Kidney glomerular epithelial cell (primary cell): ENCODE results near the gene SPATA9.
"Not testable (repeated sequence)": the region's sequence is repeated elsewhere in the genome, so short reads cannot be mapped to it uniquely, and the experiment has no call there.

Experiments
- DNase-seq: peaks from one replicate; lab custom pipeline; 2025; lab: John Stamatoyannopoulos, UW

The SPATA9 gene

DNA sequence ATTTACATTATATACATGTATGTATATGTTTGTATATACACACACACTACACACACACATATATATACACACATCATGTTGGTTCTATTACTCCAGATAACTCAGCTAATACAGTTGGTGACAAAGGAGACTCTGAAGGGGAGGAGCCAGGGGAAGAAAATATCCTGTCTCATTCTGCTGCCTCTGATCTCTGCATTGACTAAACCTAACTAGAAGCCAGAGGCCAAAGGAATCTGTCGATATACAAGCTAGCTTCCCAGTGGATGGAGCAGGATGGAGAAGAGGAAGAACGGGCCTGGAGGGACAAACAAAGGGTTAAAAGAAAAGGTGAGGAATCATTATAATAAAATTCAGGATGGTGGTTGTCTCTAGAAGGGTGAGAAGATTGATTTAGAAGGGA is 34.6 kb upstream of the SPATA9 start:
- DNase-seq = no peak

- peak; percentile 35 for DNase-seq
Measured at GRCh38 chr5:95715799-95716461, 33.1 kb upstream of the SPATA9 start.

GRCh38 chr5:95713960-95714710 is 31.3 kb upstream of the SPATA9 start:
- DNase-seq = no peak

DNA sequence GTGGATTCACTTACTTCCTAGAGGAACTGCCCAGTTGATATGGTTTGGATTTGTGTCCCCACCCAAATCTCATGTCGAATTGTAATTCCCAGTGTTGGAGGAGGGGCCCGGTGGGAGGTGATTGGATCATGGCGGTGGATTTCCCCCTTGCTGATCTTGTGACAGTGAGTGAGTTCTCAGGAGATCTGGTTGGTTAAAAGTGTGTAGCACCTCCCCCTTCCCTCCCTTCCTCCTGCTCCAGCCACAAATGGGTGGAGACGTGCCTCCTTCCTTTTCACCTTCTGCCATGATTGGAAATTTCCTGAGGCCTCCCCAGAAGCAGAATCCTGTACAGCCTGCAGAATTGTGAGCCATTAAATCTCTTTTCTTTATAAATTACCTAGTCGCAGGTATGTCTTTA is 30.5 kb upstream of the SPATA9 start:
- not testable (repeated sequence) for DNase-seq

- DNase-seq = peak; percentile 83
Measured at GRCh38 chr5:95712347-95712958, 29.7 kb upstream of the SPATA9 start.

GRCh38 chr5:95711501-95712346 is 28.9 kb upstream of the SPATA9 start:
- no peak for DNase-seq

DNA sequence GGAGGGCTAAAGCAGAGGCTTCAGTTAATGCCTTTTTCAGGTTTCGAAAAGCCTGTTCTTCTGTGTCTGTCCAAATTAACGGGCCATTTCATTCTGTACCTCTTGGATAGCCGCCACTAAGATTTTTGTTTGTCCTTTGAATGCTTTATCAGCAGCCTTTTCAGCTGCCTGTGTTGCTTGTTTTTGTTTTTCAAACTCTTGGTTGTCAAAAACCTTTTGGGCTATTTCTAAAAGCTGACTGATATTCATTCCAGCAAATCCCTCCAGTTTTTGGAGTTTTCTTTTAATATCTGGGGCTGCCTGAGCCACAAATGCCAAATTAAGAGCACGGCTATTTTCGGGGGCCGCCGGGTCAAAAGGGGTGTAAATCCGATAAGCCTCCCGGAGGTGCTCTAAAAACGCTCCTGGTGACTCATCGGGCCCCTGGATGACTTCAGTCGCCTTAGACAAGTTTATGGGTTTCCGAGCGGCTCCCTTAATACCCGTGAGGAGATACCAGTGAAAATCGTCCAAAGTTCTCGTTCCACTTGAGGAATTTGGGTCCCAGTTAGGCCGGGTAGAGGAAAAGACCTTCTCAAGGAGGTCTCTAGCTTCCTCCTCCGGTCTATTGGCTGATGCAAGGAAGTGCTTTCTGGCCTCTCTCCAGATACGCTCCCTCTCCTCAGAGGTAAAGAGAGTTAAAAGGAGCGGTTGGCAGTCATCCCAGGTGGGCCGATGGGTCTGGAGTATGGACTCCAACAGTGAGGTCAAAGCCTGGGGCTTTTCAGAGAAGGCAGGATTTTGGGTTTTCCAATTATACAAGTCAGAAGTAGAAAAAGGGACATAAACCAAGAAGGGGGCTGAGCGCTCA is 28.1 kb upstream of the SPATA9 start:
- DNase-seq = not testable (repeated sequence)

GRCh38 chr5:95709967-95710650 is 27.3 kb upstream of the SPATA9 start:
- no peak for DNase-seq

GRCh38 chr5:95708876-95709275 is 26.1 kb upstream of the SPATA9 start:
- DNase-seq = no peak

GRCh38 chr5:95707534-95708188 is 24.9 kb upstream of the SPATA9 start:
- not testable (repeated sequence) for DNase-seq

DNA sequence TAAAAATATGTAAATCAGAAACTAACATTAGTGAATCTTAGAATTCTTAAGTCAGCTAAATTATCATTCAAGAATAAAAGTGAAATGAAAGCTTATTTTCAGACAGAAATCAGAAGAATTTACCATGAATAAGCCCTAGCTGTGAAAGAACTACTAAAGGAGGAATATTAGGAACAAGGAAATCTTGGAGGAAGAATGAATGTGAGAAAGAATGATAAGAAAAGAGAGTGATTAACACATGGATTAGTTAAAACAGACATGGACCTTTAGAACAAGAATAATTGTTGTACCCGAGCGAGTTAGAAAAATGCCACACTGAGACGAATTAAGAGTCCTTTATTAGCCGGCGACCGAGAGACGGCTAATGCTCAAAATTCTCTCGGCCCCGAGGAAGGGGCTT is 24.3 kb upstream of the SPATA9 start:
- no peak for DNase-seq

DNA sequence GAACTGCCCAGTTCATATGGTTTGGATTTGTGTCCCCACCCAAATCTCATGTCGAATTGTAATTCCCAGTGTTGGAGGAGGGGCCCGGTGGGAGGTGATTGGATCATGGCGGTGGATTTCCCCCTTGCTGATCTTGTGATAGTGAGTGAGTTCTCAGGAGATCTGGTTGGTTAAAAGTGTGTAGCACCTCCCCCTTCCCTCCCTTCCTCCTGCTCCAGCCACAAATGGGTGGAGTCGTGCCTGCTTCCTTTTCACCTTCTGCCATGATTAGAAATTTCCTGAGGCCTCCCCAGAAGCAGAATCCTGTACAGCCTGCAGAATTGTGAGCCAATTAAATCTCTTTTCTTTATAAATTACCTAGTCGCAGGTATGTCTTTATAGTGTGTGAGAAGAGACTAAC is 23.4 kb upstream of the SPATA9 start:
- not testable (repeated sequence) for DNase-seq

DNA sequence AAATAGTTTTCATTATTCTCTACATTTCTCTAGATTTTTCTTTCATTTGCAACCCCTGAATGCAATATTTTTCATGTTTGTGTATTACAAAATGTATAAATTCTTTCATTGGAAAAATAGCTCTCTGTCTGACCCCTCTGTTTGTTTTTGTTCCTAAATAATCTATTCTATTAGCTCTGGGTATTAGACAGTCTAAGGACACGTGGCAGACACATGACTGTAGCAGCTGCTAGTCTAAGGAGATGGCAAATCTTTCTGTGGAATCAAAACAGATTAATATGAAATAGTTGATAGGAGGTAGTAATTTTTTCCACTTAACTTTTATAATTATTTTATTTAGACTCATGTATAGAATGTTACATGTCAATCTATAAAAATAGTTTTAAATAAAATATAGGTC is 21.4 kb upstream of the SPATA9 start:
- DNase-seq = no peak

DNA sequence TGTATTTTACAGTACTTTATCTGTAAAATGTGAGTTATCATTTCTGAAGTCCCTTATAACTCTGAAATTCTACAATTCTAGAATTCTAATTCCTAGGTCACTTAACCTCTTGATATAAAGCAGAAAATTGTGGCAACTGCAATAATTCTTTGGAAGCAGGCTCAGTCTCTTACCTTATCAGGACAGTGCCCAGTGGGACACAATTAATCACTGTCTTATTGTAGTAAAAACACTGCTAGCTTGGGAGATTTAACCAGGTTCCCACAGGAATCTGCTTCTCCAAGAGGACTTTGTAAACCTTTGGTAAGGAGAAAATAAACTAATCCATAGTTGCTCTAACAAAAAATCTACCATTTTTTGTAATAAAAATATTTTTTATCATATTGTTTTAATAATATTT is 18.3 kb upstream of the SPATA9 start:
- peak; percentile 11 for DNase-seq

DNA sequence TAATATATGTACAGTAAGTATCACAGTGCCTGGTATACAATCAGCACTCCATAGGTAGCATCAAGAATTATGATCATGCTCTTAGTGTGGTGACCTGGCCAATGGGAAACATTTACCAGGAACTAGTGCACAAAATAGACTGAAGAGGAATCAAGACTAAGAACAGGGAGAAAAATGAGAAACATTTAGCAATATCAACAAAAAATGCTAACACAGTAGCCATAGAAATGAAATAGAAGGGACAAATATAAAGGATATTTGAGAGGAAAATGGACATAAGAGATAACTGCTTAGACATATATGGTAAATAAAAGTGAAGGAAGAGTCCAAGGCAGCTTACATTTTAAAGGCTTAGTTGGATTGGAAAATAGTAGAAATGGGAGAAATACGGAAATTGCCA is 16.5 kb upstream of the SPATA9 start:
- no peak for DNase-seq

GRCh38 chr5:95697781-95698681 is 15.2 kb upstream of the SPATA9 start:
- peak; percentile 78 for DNase-seq

- no peak for DNase-seq
Measured at GRCh38 chr5:95690333-95690732, 7.5 kb upstream of the SPATA9 start.

DNA sequence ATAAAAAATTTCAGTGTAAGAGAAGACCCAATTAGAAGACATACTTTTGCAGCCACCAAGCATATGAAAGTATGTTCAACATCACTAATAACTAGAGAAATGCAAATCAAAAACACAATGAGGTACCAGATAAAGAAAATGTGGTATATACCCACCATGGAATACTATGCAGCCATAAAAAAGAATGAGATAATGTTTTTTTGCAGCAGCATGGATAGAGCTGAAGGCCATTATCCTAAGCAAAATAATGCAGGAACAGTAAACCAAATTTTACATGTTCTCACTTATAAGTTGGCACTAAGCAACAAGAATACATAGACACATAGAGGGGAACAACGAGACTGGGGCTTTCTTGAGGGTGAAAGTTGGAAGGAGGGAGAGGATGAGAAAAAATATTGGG is 6.9 kb upstream of the SPATA9 start:
- DNase-seq = no peak

GRCh38 chr5:95686651-95687050 is 3.9 kb upstream of the SPATA9 start:
- no peak for DNase-seq
